GM19351 (cell line): ENCODE measurements around the gene KTN1.
A peak's percentile ranks its signal among the peaks of the same experiment; 100 is the strongest.

Experiments used
- ATAC-seq: cut with Tn5 transposase; IDR thresholded peaks from one replicate; pipeline ENCODE4 v1.9.1; 2021; ENCODE audit warnings: mild to moderate bottlenecking, moderate library complexity; ENCODE audit not compliant: unreplicated experiment

The KTN1 gene

GRCh38 chr14:55579724-55580469 lies at the start of gene KTN1:
Gene KTN1, plus strand, starts transcription at chr14:55580207. Its CDS starts 31,842 bp downstream, at chr14:55612049.
- peak; percentile 80 for ATAC-seq

- no peak for ATAC-seq
These were observed 49.5 kb upstream of the KTN1 start for GRCh38 chr14:55530464-55530863.

- ATAC-seq: no peak
These were observed 47.2 kb upstream of the KTN1 start for GRCh38 chr14:55532645-55533344.

- ATAC-seq: no peak
These were observed 46.0 kb upstream of the KTN1 start for GRCh38 chr14:55533960-55534359.

- ATAC-seq: no peak
These were observed 44.3 kb upstream of the KTN1 start for GRCh38 chr14:55535516-55536203.

- ATAC-seq: no peak
These were observed 43.8 kb upstream of the KTN1 start for GRCh38 chr14:55536204-55536708.

- no peak for ATAC-seq
These were observed 42.2 kb upstream of the KTN1 start for GRCh38 chr14:55537782-55538181.

GRCh38 chr14:55539975-55540374 lies 40.0 kb upstream of the KTN1 start:
- no peak for ATAC-seq

GRCh38 chr14:55540847-55541773 lies 38.9 kb upstream of the KTN1 start:
- no peak for ATAC-seq

- no peak for ATAC-seq
These were observed 34.2 kb upstream of the KTN1 start for GRCh38 chr14:55545779-55546178.

GRCh38 chr14:55546212-55546874 lies 33.7 kb upstream of the KTN1 start:
- ATAC-seq: peak; percentile 73

- ATAC-seq: no peak
These were observed 32.2 kb upstream of the KTN1 start for GRCh38 chr14:55547650-55548315.

GRCh38 chr14:55553791-55554190 lies 26.2 kb upstream of the KTN1 start:
- ATAC-seq: no peak

GRCh38 chr14:55556929-55557623 lies 22.9 kb upstream of the KTN1 start:
- ATAC-seq: no peak

- ATAC-seq: no peak
These were observed 17.9 kb upstream of the KTN1 start for GRCh38 chr14:55562135-55562534.

- no peak for ATAC-seq
These were observed 11.4 kb upstream of the KTN1 start for GRCh38 chr14:55568618-55569017.

GRCh38 chr14:55571125-55571889 lies 8.7 kb upstream of the KTN1 start:
- ATAC-seq: peak; percentile 66

GRCh38 chr14:55572578-55572977 lies 7.4 kb upstream of the KTN1 start:
- no peak for ATAC-seq
